HUES6 (cell line): ENCODE results near the gene C18orf32.

Experiments used
- H3K27ac ChIP-seq: 2 replicates; pipeline ENCODE4 v1.7.0; 2013; ENCODE audit warnings: low read depth, mild to moderate bottlenecking, low read length, inconsistent platforms
- H3K27me3 ChIP-seq: 2 replicates; pipeline ENCODE4 v1.6.1; 2013; ENCODE audit warnings: low read length; ENCODE audit not compliant: control insufficient read depth, insufficient read depth
- H3K36me3 ChIP-seq: 2 replicates; pipeline ENCODE4 v1.6.1; 2013; ENCODE audit warnings: low read length; ENCODE audit not compliant: control insufficient read depth, insufficient read depth
- H3K4me1 ChIP-seq: 2 replicates; pipeline ENCODE4 v1.6.1; 2013; ENCODE audit warnings: low read length; ENCODE audit not compliant: control insufficient read depth, insufficient read depth
- H3K4me3 ChIP-seq: 2 replicates; pipeline ENCODE4 v1.5.1; 2013; ENCODE audit warnings: low read depth, low read length
- H3K9ac ChIP-seq: one replicate; pipeline ENCODE4 v1.6.1; 2013; ENCODE audit warnings: mild to moderate bottlenecking, low read length
- H3K9me3 ChIP-seq: 2 replicates; pipeline ENCODE4 v1.6.1; 2013; ENCODE audit warnings: low read depth, low read length; ENCODE audit not compliant: control insufficient read depth, insufficient read depth

Gene C18orf32

GRCh38 chr18:49443837-49444236 lies 43.2 kb downstream of the C18orf32 start:
- Histone ChIP-seq H3K9ac (no peak overlapping the region), H3K4me1 (no peaks in the 10 kb centered on the region), H3K27me3 (no peaks in the 10 kb centered on the region), H3K27ac (no peak overlapping the region), H3K36me3 (no peaks in the 10 kb centered on the region), H3K4me3 (no peak overlapping the region), H3K9me3 (peaks cover 5% of the 10 kb centered on the region)

- H3K4me3 ChIP-seq, result no peak overlapping the region
- H3K27me3 ChIP-seq, result no peaks in the 10 kb centered on the region
- no peaks in the 10 kb centered on the region for H3K4me1 ChIP-seq
- no peak overlapping the region for H3K27ac ChIP-seq
- H3K36me3 ChIP-seq, result no peaks in the 10 kb centered on the region
- H3K9me3 ChIP-seq, result no peaks in the 10 kb centered on the region
- H3K9ac ChIP-seq, result no peak overlapping the region
These were observed 45.6 kb downstream of the C18orf32 start for GRCh38 chr18:49441338-49441938.

DNA sequence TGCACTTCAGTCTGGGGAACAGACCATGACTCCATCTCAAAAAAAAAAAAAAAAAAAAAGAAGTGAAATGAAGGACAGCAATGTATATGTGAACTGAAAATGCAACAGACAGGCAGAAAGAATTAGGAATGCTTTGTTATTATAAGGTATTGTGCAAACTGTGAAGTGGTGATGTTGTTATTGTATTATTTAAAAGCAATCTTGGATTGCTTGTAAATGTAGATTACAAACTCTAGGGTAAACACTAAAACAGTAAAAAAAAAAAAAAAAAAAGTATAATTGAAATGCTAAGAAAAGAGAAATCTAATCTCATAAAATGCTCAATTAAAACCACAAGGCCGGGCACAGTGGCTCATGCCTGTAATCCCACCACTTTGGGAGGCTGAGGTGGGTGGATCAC lies 51.9 kb downstream of the C18orf32 start:
- Histone ChIP-seq H3K9me3 (no peaks in the 10 kb centered on the region), H3K27me3 (no peaks in the 10 kb centered on the region), H3K27ac (no peak overlapping the region), H3K4me1 (peaks cover 12% of the 10 kb centered on the region), H3K36me3 (no peaks in the 10 kb centered on the region), H3K9ac (no peak overlapping the region), H3K4me3 (no peak overlapping the region)

GRCh38 chr18:49432602-49433001 lies 54.4 kb downstream of the C18orf32 start:
- Histone ChIP-seq H3K27me3 (no peaks in the 10 kb centered on the region), H3K4me3 (no peak overlapping the region), H3K36me3 (0 out of 2 replicates have a peak, but pooled peaks cover 3% of the 10 kb centered on the region), H3K27ac (no peak overlapping the region), H3K9ac (no peak overlapping the region), H3K4me1 (peaks cover 12% of the 10 kb centered on the region), H3K9me3 (no peaks in the 10 kb centered on the region)

DNA sequence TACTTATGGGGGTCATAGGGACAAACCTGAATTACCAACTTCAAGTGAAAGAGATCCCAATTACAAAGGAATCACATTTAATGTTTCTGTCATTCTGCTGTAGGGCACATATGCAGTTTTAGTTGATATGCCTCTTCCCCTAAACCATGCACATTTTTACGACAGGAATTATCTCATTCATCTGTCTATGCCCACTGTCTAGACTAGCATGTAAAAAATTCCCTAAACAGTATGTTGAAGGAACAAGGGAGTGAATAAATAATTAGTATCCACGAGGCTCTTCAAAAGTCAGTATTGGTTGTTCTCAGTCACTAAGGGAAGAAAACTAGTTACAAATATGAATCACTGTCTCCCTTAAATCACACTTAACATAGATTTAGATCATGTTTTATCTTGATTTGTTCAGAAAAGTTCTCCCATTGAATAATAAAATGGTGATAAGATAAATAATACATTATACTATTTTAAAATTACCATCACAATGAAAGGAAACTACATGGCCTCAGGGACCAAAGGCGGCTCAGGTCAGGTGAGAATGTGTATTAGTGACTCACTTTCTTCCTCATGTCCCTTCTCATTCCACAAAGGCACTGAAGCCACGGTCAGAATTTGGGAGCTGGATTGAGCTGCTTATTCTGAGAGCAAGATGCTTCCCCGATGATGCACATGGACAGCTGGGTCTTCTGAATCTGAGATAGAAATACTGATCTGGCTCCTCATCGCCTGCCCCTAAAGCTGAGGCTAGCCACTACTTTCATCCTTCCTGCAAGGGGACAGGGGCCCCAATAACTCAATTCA lies 55.7 kb downstream of the C18orf32 start:
- peak overlapping the region; percentile 4; the same call in 1 of the 2 replicates for H3K4me3 ChIP-seq
- H3K36me3 ChIP-seq, result peaks cover 6% of the 10 kb centered on the region; the same call in 1 of the 2 replicates
- H3K27me3 ChIP-seq, result no peaks in the 10 kb centered on the region
- peak overlapping the region; percentile 80 for H3K27ac ChIP-seq
- H3K4me1 ChIP-seq, result peaks cover 12% of the 10 kb centered on the region
- peak overlapping the region; percentile 51 for H3K9ac ChIP-seq
- H3K9me3 ChIP-seq, result no peaks in the 10 kb centered on the region
